Hepatocyte (in vitro differentiated cells): ENCODE results near the gene SNX25.

Experiments used
- CTCF ChIP-seq: fragments of 200-600 bp; sonication (generic); IDR thresholded peaks from 2 replicates; pipeline ENCODE4 v1.5.1; 2016; ENCODE audit warnings: antibody characterized with exemption, mild to moderate bottlenecking; ENCODE audit not compliant: poor library complexity
- EZH2 ChIP-seq: fragments of 200-600 bp; sonication (generic); IDR thresholded peaks from 2 replicates; pipeline ENCODE4 v1.6.1; 2016; ENCODE audit warnings: antibody characterized with exemption, mild to moderate bottlenecking, borderline replicate concordance
- EZH2phosphoT487 ChIP-seq: fragments of 200-600 bp; sonication (generic); IDR thresholded peaks from one replicate; pipeline ENCODE4 v1.6.1; 2018; ENCODE audit warnings: antibody characterized with exemption, mild to moderate bottlenecking, low read depth, moderate library complexity; ENCODE audit not compliant: unreplicated experiment, severe bottlenecking

GRCh38 chr4:185285632-185286393, 76.4 kb downstream of the SNX25 start:
- no peak for TF ChIP-seq EZH2
- no peak for TF ChIP-seq CTCF
- no peak for TF ChIP-seq EZH2phosphoT487
